GM21737 (cell line): Measurements from ENCODE around the gene MACROD2.

Experiments used
- ATAC-seq: cut with Tn5 transposase; IDR thresholded peaks from one replicate; pipeline ENCODE4 v1.9.1; 2021; ENCODE audit warnings: mild to moderate bottlenecking, moderate library complexity; ENCODE audit not compliant: unreplicated experiment

MACROD2 gene

DNA sequence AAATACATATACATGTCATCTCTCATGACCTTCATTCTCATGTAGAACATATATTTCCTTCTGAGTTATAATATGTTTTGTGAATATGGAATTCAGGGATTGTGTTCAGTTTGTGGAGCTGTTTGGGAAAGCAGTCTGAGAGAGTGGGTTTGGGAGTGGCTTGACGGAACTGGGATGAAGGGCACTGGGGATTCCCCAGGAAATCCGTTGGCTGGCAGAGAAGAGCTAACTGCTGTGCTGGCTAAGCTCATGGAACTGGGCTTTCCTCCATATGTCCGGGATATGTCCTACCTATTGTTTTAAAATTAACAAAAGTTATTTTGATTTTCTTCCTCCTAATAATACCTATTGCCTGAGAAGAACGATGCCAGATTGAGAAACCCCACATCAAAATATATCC lies 701.6 kb downstream of the MACROD2 start:
- ATAC-seq: no peak

DNA sequence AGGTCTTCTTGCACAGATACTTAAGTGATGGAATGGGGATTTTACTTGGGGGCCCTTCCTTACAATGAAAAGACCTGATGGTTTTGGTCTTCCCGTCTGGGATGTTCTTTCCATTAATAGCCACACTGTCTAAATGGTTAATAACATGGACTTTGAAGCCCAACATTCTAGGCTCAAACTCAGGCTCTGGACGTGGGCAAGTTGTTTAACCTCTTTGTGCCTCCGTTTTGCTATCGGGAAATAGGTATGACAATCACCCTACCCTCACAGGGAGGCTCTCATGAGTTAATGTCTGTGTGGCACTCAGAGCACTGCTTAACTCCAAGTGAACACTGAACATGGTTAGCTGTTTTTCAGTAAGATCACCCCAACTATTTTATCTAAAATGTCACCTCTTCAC lies 702.8 kb downstream of the MACROD2 start:
- no peak for ATAC-seq

DNA sequence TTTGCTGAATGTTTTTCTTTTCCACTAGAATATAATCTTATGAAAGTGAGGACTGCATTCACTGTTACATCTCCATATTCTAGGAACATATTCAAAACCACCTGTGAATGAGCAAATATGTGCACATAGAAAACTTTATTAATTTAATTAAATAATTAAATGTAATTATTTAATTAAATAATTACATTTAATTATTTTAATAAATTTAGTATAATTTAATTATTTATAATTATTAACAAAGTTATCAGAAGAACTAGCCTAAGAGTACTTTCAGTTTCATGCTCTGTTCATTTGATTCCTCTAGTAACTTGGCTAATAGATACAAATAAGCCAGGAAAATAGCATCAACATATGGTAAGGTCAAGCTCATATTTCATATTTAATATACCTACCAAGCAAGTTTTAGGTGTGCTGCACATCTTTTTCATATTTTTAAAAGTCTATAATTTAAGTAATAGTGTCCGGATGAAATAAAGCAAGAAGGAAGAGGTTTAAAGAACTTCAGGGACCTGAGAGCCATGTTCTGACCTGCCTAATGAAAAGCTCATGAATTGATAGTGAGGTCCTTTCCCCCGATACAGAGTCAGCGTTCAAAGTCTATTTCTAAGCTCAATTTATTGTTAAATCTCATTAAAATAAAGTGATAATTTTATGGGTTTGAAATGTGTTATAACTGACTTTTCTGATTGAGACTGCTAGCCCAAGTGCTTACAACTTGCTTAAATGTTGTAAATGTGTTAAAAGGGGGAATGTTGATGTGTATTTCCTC lies 703.5 kb downstream of the MACROD2 start:
- no peak for ATAC-seq

DNA sequence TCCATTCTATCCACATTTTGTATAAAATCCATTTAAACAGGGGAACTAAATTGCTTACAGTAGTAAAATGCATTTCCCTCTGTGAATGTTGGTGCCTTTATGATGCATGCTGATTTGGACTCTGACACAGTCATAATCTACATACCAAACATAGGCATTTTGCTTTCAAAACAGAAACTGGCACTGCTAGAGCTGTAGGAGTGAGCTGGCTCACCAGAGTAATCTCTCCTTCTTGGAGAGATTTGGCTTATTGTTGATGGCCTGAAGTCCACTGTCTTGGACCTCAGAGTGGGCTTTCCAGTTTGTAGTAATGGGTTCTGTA lies 705.3 kb downstream of the MACROD2 start:
- ATAC-seq: no peak

DNA sequence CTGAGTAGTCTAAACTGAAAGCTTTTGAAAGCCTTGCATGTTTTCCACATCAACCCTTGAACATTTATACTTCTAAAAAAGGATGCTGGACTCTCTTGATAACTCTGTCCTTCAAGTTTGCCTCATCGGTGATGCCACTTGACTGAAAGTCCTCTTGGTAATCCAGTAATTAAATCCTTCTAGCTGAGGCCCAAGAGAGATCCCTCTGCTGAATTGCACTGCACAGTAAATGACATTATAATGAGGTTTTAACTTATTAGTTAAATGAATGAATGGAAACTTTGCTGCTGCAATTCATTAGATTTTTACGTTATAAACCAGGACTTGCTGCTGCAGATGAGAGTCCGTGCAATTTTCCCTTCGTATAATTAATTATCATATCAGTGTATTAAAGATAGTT lies 706.0 kb downstream of the MACROD2 start:
- ATAC-seq: no peak

- no peak for ATAC-seq
Measured at GRCh38 chr20:14706555-14706954, 711.2 kb downstream of the MACROD2 start.

DNA sequence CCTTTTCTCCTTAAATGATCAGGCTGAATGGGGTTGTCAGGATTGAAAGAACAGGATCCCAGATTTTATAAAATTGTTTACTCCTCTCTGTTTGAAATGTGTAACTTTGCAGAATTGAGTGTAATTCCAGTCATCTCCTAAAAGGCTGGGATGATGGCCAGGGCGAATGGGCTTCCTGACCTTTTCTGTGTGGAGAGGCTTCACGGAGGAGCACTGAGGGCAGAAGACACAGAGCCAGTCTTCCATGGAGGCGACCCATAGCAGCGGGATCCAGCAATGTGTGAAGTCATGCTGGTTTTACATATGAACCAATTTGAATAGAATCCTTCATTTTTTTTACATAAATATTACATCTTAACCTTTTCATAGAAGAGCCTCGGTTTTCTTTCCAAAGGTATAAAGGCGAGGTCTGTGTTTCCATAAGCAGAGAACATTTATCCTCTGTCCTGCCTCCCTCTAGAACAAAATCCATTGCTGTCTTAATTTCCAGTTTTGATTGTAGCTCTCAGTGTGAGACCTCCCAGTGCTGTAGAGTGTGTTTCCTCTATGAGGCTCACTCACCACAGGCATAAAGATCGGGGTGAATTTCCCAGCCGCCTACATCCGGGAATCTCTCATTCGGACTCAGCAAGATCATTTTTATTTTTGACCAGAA lies 711.8 kb downstream of the MACROD2 start:
- no peak for ATAC-seq

DNA sequence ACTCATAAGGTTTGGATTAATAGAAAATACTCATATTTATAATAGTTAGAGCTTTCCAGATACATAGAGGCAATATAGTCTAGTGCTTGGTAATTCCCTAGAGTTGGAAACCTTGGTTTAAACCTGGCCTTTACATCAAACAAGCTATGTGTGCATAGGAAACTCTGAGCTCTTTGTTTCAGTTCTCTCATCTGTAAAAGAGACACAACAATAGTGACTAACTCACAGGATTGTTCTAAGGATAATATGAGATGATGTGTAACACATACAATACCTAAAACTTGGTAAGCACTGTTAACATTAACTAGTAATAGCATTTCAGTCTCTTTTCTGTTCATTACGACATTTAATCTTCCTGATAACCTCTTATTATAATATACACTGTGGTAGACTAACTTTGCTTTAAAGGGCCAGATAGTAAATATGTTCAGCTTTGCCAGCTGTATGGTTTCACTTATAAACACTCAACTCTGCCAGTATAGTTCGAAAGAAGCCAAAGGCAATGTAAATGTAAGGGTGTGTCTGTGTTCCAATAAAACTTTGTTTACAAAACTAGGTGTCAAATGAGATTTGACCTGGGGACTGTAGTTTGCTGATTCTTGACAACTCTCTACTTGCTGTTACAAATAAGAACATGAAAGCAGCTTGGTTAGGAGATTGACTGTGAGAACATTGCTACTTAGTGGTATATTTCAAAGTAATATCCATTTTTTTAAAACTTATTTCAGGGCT lies 712.7 kb downstream of the MACROD2 start:
- no peak for ATAC-seq

- no peak for ATAC-seq
Measured at GRCh38 chr20:14709439-14709838, 714.1 kb downstream of the MACROD2 start.

- no peak for ATAC-seq
Measured at GRCh38 chr20:14710951-14711350, 715.6 kb downstream of the MACROD2 start.

GRCh38 chr20:14711652-14712051 lies 716.3 kb downstream of the MACROD2 start:
- no peak for ATAC-seq

GRCh38 chr20:14712302-14712739 lies 717.0 kb downstream of the MACROD2 start:
- ATAC-seq: no peak

GRCh38 chr20:14715400-14715799 lies 720.1 kb downstream of the MACROD2 start:
- no peak for ATAC-seq

DNA sequence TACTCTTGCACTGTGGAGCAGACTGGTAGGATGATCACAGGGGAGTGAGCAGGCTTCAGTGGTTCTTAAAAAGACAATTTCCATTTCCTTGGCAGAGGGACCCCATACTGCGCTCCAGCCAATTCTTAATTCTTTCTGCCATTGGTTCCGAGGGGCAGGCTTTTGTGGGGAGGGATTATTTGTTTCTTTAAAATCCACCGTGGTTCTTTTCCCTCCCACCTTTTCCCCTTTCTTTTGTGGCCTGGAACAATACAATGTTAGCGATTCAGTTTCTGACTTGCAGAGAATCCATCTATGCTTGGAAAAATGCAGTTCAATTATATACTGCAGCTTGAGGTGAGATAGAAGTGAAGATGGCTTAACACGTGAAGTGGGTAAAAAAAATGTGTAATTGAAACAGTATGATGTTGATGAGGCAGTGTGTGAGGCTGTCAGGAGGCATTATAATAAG lies 721.1 kb downstream of the MACROD2 start:
- no peak for ATAC-seq

GRCh38 chr20:14717134-14717999 lies 722.1 kb downstream of the MACROD2 start:
- ATAC-seq: no peak

DNA sequence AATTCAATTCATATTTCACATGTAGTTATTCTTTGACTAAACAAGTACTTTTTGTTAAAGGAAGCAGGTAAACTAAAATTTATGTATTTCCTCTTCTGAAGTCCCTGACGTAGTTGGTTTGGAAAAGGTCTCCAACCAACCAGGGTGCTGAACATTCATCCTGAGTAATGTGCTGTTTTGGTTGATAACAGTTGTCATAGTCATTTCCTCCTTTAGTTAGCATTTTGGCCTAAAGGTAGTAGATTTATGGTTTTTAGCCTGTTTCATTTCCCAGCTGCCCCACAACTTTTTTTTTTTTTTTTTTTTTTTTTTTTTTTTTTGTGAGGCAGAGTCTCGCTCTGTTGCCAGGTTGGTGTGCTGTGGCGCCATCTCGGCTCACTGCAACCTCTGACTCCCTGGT lies 724.9 kb downstream of the MACROD2 start:
- no peak for ATAC-seq

DNA sequence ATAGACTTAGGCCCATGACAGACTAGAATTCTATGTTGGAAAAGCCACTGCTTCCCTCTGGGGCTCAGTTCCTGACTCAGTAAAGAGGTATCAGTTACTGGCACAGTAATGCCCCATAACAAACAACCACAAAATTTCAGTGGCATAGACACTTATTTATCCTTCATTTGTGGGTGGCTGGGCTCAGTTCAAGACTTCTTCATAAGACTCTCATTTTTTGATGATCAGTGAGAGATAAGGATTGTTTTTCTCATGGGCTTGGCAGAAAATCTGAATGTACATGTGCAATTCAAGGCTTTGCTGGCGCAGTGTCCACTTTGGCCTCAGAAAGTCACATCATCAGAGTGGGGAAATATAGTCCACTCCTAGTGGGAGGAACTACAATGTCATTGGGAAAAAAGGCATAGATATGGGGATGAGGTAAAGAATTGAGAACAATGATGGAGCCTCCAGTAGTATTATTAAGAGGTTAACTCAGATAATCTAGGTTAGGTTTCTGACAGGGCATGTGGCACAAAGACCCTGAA lies 726.7 kb downstream of the MACROD2 start:
- ATAC-seq: no peak

GRCh38 chr20:14723614-14724013 lies 728.3 kb downstream of the MACROD2 start:
- no peak for ATAC-seq

GRCh38 chr20:14724036-14724435 lies 728.7 kb downstream of the MACROD2 start:
- ATAC-seq: no peak

DNA sequence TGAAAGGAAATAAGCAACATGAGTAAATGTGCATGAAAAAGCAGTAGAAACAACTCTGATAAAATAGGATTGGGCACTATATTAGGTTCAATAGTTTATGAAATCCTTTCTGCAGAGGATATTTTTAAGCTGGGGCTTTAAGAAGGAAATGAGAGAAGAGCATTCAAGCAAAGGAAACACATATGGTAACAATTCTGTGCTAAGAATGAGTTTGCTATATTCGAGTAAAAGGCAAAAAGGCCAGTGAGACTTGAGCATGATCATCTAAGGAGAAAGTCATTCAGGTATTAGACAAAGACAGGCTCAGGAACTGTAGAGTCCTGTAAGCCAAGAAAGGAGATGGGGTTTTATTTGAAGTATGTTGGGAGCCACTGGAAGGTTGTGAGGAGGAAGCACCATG lies 729.2 kb downstream of the MACROD2 start:
- no peak for ATAC-seq

DNA sequence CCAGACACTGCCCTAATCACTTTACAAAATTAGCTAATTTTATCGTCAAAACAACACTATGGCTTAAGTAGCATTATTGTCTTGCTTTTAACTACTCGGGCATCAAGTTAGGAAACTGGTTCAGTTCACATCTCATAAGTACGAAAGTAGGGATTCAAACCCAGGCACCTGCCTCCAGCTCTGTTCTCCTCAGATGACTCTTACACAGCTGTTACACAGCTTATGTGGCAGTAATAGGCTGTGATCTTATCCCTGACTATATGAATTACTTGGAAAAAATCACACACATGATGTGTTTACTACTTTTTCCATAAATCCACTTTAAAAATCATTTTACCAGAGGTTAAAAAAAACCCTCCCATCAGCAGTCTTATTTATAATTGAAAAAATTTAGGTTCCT lies 731.3 kb downstream of the MACROD2 start:
- no peak for ATAC-seq
